HEK293 (cell line): ENCODE data around the gene LGR5.

Experiments used
- KLF16 ChIP-seq: fragments of 450-650 bp; formaldehyde crosslinking; IDR thresholded peaks from 2 replicates; pipeline ENCODE4 v1.5.1; 2017; ENCODE audit warnings: missing biosample characterization, missing genetic modification characterization
- KLF7 ChIP-seq: fragments of 450-650 bp; formaldehyde crosslinking; IDR thresholded peaks from 2 replicates; pipeline ENCODE4 v1.5.1; 2016; ENCODE audit warnings: missing biosample characterization, missing genetic modification characterization, borderline replicate concordance
- KLF9 ChIP-seq: fragments of 450-650 bp; formaldehyde crosslinking; IDR thresholded peaks from 2 replicates; pipeline ENCODE4 v1.5.1; 2016; ENCODE audit warnings: missing biosample characterization, missing genetic modification characterization, low read depth
- PRDM1 ChIP-seq: fragments of 450-650 bp; formaldehyde crosslinking; IDR thresholded peaks from 2 replicates; pipeline ENCODE4; 2016; ENCODE audit warnings: missing biosample characterization, missing genetic modification characterization
- REPIN1 ChIP-seq: fragments of 450-650 bp; formaldehyde crosslinking; IDR thresholded peaks from 2 replicates; pipeline ENCODE4 v1.5.1; 2017; ENCODE audit warnings: missing biosample characterization, missing genetic modification characterization, low read depth
- SETDB1 ChIP-seq: IDR thresholded peaks from one replicate; pipeline ENCODE4 v1.6.1; 2017; ENCODE audit warnings: mild to moderate bottlenecking, low read length, moderate library complexity, mixed read lengths; ENCODE audit not compliant: insufficient read length
- WT1 ChIP-seq: fragments of 450-650 bp; formaldehyde crosslinking; IDR thresholded peaks from 2 replicates; pipeline ENCODE4 v1.5.1; 2016; ENCODE audit warnings: missing biosample characterization, missing genetic modification characterization
- ZBTB17 ChIP-seq: fragments of 450-650 bp; formaldehyde crosslinking; IDR thresholded peaks from 2 replicates; pipeline ENCODE4 v1.5.1; 2016; ENCODE audit warnings: missing biosample characterization, missing genetic modification characterization
- ZFHX2 ChIP-seq: fragments of 450-650 bp; formaldehyde crosslinking; conservative IDR thresholded peaks from 2 replicates; pipeline ENCODE4 v1.5.1; 2016; ENCODE audit warnings: missing biosample characterization, missing genetic modification characterization
- ZNF140 ChIP-seq: fragments of 450-650 bp; formaldehyde crosslinking; IDR thresholded peaks from 2 replicates; pipeline ENCODE4 v1.5.1; 2016; ENCODE audit warnings: missing biosample characterization, missing genetic modification characterization
- ZNF146 ChIP-seq: fragments of 450-650 bp; formaldehyde crosslinking; IDR thresholded peaks from 2 replicates; pipeline ENCODE4 v1.5.1; 2016; ENCODE audit warnings: missing biosample characterization, missing genetic modification characterization
- ZNF157 ChIP-seq: fragments of 450-650 bp; formaldehyde crosslinking; IDR thresholded peaks from 2 replicates; pipeline ENCODE4 v1.5.1; 2016; ENCODE audit warnings: missing biosample characterization, missing genetic modification characterization
- ZNF221 ChIP-seq: fragments of 450-650 bp; formaldehyde crosslinking; IDR thresholded peaks from 2 replicates; pipeline ENCODE4 v1.5.1; 2017; ENCODE audit warnings: missing biosample characterization, missing genetic modification characterization, borderline replicate concordance
- ZNF24 ChIP-seq: fragments of 450-650 bp; formaldehyde crosslinking; IDR thresholded peaks from 2 replicates; pipeline ENCODE4 v1.5.1; 2016; ENCODE audit warnings: missing biosample characterization, missing genetic modification characterization
- ZNF26 ChIP-seq: fragments of 450-650 bp; formaldehyde crosslinking; IDR thresholded peaks from 2 replicates; pipeline ENCODE4 v1.5.1; 2016; ENCODE audit warnings: missing biosample characterization, missing genetic modification characterization
- ZNF391 ChIP-seq: fragments of 450-650 bp; formaldehyde crosslinking; IDR thresholded peaks from 2 replicates; pipeline ENCODE4 v1.5.1; 2016; ENCODE audit warnings: low read depth, missing biosample characterization, missing genetic modification characterization, borderline replicate concordance
- ZNF423 ChIP-seq: fragments of 450-650 bp; formaldehyde crosslinking; IDR thresholded peaks from 2 replicates; pipeline ENCODE4 v1.5.1; 2016; ENCODE audit warnings: missing biosample characterization, missing genetic modification characterization
- ZNF501 ChIP-seq: fragments of 450-650 bp; formaldehyde crosslinking; IDR thresholded peaks from 2 replicates; pipeline ENCODE4 v1.5.1; 2016; ENCODE audit warnings: missing biosample characterization, missing genetic modification characterization
- ZNF510 ChIP-seq: fragments of 450-650 bp; formaldehyde crosslinking; IDR thresholded peaks from 2 replicates; pipeline ENCODE4 v1.5.1; 2018; ENCODE audit warnings: mild to moderate bottlenecking, missing genetic modification characterization, missing biosample characterization; ENCODE audit not compliant: insufficient replicate concordance
- ZNF513 ChIP-seq: fragments of 450-650 bp; IDR thresholded peaks from 2 replicates; pipeline ENCODE4 v1.5.1; 2018; ENCODE audit warnings: missing biosample characterization, missing genetic modification characterization
- ZNF561 ChIP-seq: fragments of 450-650 bp; IDR thresholded peaks from 2 replicates; pipeline ENCODE4 v1.5.1; 2018; ENCODE audit warnings: missing biosample characterization, missing genetic modification characterization, borderline replicate concordance
- ZNF585B ChIP-seq: fragments of 450-650 bp; formaldehyde crosslinking; IDR thresholded peaks from 2 replicates; pipeline ENCODE4 v1.5.1; 2016; ENCODE audit warnings: missing biosample characterization, missing genetic modification characterization
- ZNF629 ChIP-seq: fragments of 450-650 bp; formaldehyde crosslinking; IDR thresholded peaks from 2 replicates; pipeline ENCODE4 v1.5.1; 2017; ENCODE audit warnings: missing biosample characterization, missing genetic modification characterization
- ZNF654 ChIP-seq: fragments of 450-650 bp; formaldehyde crosslinking; IDR thresholded peaks from 2 replicates; pipeline ENCODE4 v1.5.1; 2016; ENCODE audit warnings: low read depth, missing biosample characterization, missing genetic modification characterization
- ZNF692 ChIP-seq: fragments of 450-650 bp; formaldehyde crosslinking; IDR thresholded peaks from 2 replicates; pipeline ENCODE4 v1.5.1; 2016; ENCODE audit warnings: missing biosample characterization, missing genetic modification characterization
- ZNF747 ChIP-seq: fragments of 450-650 bp; formaldehyde crosslinking; IDR thresholded peaks from 2 replicates; pipeline ENCODE4 v1.5.1; 2016; ENCODE audit warnings: missing biosample characterization, missing genetic modification characterization
- ZNF776 ChIP-seq: fragments of 450-650 bp; formaldehyde crosslinking; IDR thresholded peaks from 2 replicates; pipeline ENCODE4 v1.5.0; 2017; ENCODE audit warnings: missing biosample characterization, missing genetic modification characterization, borderline replicate concordance
- ZSCAN23 ChIP-seq: fragments of 450-650 bp; formaldehyde crosslinking; IDR thresholded peaks from 2 replicates; pipeline ENCODE4 v1.5.1; 2016; ENCODE audit warnings: missing biosample characterization, missing genetic modification characterization
- ZSCAN5A ChIP-seq: fragments of 450-650 bp; formaldehyde crosslinking; IDR thresholded peaks from 2 replicates; pipeline ENCODE4 v1.5.1; 2016; ENCODE audit warnings: missing biosample characterization, missing genetic modification characterization

LGR5 gene

GRCh38 chr12:71447691-71448132 lies 8.1 kb downstream of the LGR5 start (continued):
- TF ChIP-seq ZFHX2 (tag by site-specific recombination) (no peak), ZNF157 (no peak), ZBTB17 (tag by site-specific recombination) (no peak), ZNF654 (tag by site-specific recombination) (no peak), ZNF585B (tag by site-specific recombination) (no peak), ZNF629 (tag by site-specific recombination) (no peak), ZSCAN5A (tag by site-specific recombination) (no peak), KLF9 (tag by site-specific recombination) (no peak), ZSCAN23 (tag by site-specific recombination) (no peak), ZNF510 (no peak), WT1 (no peak), ZNF26 (tag by site-specific recombination) (no peak), ZNF24 (tag by site-specific recombination) (no peak), REPIN1 (tag by site-specific recombination) (no peak), ZNF692 (tag by site-specific recombination) (no peak), ZNF221 (no peak), ZNF146 (tag by site-specific recombination) (no peak), ZNF391 (tag by site-specific recombination) (no peak), KLF16 (tag by site-specific recombination) (no peak), ZNF140 (tag by site-specific recombination) (no peak), ZNF747 (tag by site-specific recombination) (no peak), PRDM1 (tag by site-specific recombination) (0 out of 2 replicates have a peak, but pooled peaks have one; percentile 34), ZNF561 (tag by site-specific recombination) (no peak), ZNF513 (peak; percentile 55), ZNF776 (tag by site-specific recombination) (no peak), KLF7 (tag by site-specific recombination) (no peak), ZNF501 (no peak), SETDB1 (no peak), ZNF423 (no peak)
